Naive thymus-derived CD4-positive, alpha-beta T cell (primary cell): ENCODE results near the gene CNGA4. TPM values are rescaled to one million over a fixed set of nuclear protein-coding genes. Genes with fewer than 3 reads are reported as not detected.

Source experiments
- ATAC-seq: fragments of 150-1000 bp; cut with Tn5 transposase; 2 replicates; pipeline ENCODE4 v1.10.0; 2021; ENCODE audit warnings: mild to moderate bottlenecking, moderate library complexity
- CTCF ChIA-PET: fragments of 350-600 bp; sonication (Branson Sonifier 250); formaldehyde crosslinking; loops from one replicate; lab custom pipeline; 2021; ENCODE audit warnings: antibody characterized with exemption; lab: Charles Lee
- POLR2A ChIA-PET: fragments of 350-600 bp; sonication (Branson Sonifier 250); formaldehyde crosslinking; loops from one replicate; lab custom pipeline; 2021; ENCODE audit warnings: antibody characterized with exemption, inconsistent platforms; lab: Charles Lee
- DNase-seq, 9 donors: peaks; one replicate each; pipeline versions ENCODE4 v3.0.0 to v3.0.0-alpha.2; 2020 to 2022; ENCODE audit warnings: mixed read lengths in 1 of 9
- H3K27ac ChIP-seq: one replicate; pipeline ENCODE4 v1.7.0; 2013; ENCODE audit warnings: mild to moderate bottlenecking, low read depth, low read length, moderate library complexity
- H3K27me3 ChIP-seq, 2 donors: one replicate each; pipeline ENCODE4 v1.7.0; 2013; ENCODE audit warnings: low read length in 2 of 2, mild to moderate bottlenecking in 2 of 2, moderate library complexity in 2 of 2; ENCODE audit not compliant: control insufficient read depth in 2 of 2, insufficient read depth in 2 of 2
- H3K36me3 ChIP-seq, 3 experiments: 1 replicate in 2 of 3; 2 replicates in 1 of 3; pipeline ENCODE4 v1.7.0; 2013; ENCODE audit warnings: low read length in 3 of 3, mild to moderate bottlenecking in 3 of 3, moderate library complexity in 1 of 3; ENCODE audit not compliant: insufficient read depth in 3 of 3, control insufficient read depth in 2 of 3
- H3K4me1 ChIP-seq, 2 donors: one replicate each; pipeline ENCODE4 v1.7.0; 2013; ENCODE audit warnings: low read length in 2 of 2, mild to moderate bottlenecking in 2 of 2, moderate library complexity in 1 of 2; ENCODE audit not compliant: control insufficient read depth in 2 of 2, insufficient read depth in 2 of 2
- H3K4me3 ChIP-seq: 2 replicates; pipeline ENCODE4 v1.7.0; 2013; ENCODE audit warnings: mild to moderate bottlenecking, low read length
- H3K9me3 ChIP-seq, 3 experiments: 1 replicate in 2 of 3; 2 replicates in 1 of 3; pipeline ENCODE4 v1.7.0; 2013; ENCODE audit warnings: low read length in 3 of 3; ENCODE audit not compliant: control insufficient read depth in 2 of 3
- H3K27ac Mint-ChIP-seq, 9 donors: one replicate each; pipeline ENCODE4 v1.8.0; 2020 to 2022; ENCODE audit warnings: mixed read lengths in 9 of 9, mild to moderate bottlenecking in 8 of 9, moderate library complexity in 5 of 9, inconsistent platforms in 2 of 9
- H3K27me3 Mint-ChIP-seq, 5 donors: one replicate each; pipeline ENCODE4 v1.8.0; 2021 to 2022; ENCODE audit warnings: mixed read lengths in 5 of 5, mild to moderate bottlenecking in 1 of 5
- H3K36me3 Mint-ChIP-seq, 5 donors: one replicate each; pipeline ENCODE4 v1.8.0; 2020 to 2022; ENCODE audit warnings: mixed read lengths in 5 of 5, mild to moderate bottlenecking in 3 of 5, inconsistent platforms in 1 of 5
- H3K4me1 Mint-ChIP-seq, 7 donors: one replicate each; pipeline ENCODE4 v1.8.0; 2020 to 2022; ENCODE audit warnings: mixed read lengths in 7 of 7, mild to moderate bottlenecking in 3 of 7, inconsistent platforms in 1 of 7
- H3K4me3 Mint-ChIP-seq, 10 donors: one replicate each; pipeline ENCODE4 v1.8.0; 2020 to 2022; ENCODE audit warnings: mild to moderate bottlenecking in 10 of 10, mixed read lengths in 10 of 10, moderate library complexity in 6 of 10, inconsistent platforms in 2 of 10
- H3K9me3 Mint-ChIP-seq, 11 donors: one replicate each; pipeline ENCODE4 v1.8.0; 2020 to 2022; ENCODE audit warnings: mixed read lengths in 11 of 11, mild to moderate bottlenecking in 4 of 11, inconsistent platforms in 1 of 11, moderate library complexity in 1 of 11
- intact Hi-C, 2 donors: fragments of 100-400 bp; cut with micrococcal nuclease; formaldehyde crosslinking; loops; one replicate each; pipeline ENCODE4 v1.15.1; 2023
- polyA plus RNA-seq, 2 donors: library from polyadenylated mRNA; unstranded; fragments of 300-500 nt; fragmentation: Illumina TruSeq; gene quantifications; one replicate each; pipeline ENCODE4 v1.2.3, GENCODE V29; 2021
- total RNA-seq, 6 experiments: library from RNA in 5 of 6; stranded (reverse) in 5 of 6; gene quantifications; 1 replicate in 5 of 6; 2 replicates in 1 of 6; pipeline ENCODE4 v1.2.3 and lab custom pipeline; 2021 to 2026

Gene CNGA4
- total and polyA plus RNA-seq, 7 experiments from 2014 or later = 0.32 to 0.62 (median 0.37) TPM; not detected in 3

GRCh38 chr11:6200975-6201374 lies 37.9 kb upstream of the CNGA4 start:
- H3K4me3 Mint-ChIP-seq = peak overlapping the region in 1 of 10 donors; percentile 2
- intact Hi-C loops = no loop called here
- no peaks in the 10 kb centered on the region for H3K9me3 ChIP-seq
- H3K36me3 ChIP-seq = no peaks in the 10 kb centered on the region
- ChIA-PET POLR2A (interaction anchor here (0.6 kb wide), 1 partner anchor 12 kb away, joined by 3 read pairs; no protein-coding TSS in a partner anchor), CTCF (no interaction called here)
- peaks cover 0 to 2% (median 0%) of the 10 kb centered on the region in 11 donors for H3K9me3 Mint-ChIP-seq
- no peak for DNase-seq
- H3K4me1 ChIP-seq = peaks cover 0 to 28% of the 10 kb centered on the region in 2 donors
- no peaks in the 10 kb centered on the region for H3K27me3 ChIP-seq
- no peak overlapping the region for H3K4me3 ChIP-seq
- peaks cover 0 to 2% (median 0%) of the 10 kb centered on the region in 5 donors for H3K27me3 Mint-ChIP-seq
- no peak overlapping the region for H3K27ac ChIP-seq
- H3K36me3 Mint-ChIP-seq = peaks cover 0 to 18% (median 9%) of the 10 kb centered on the region in 5 donors
- ATAC-seq = peak; percentile 74
- H3K4me1 Mint-ChIP-seq = peaks cover 18 to 53% (median 33%) of the 10 kb centered on the region in 7 donors
- peak overlapping the region in 2 of 9 donors; percentile 4 to 77 for H3K27ac Mint-ChIP-seq

GRCh38 chr11:6201481-6201880 lies 37.4 kb upstream of the CNGA4 start:
- peaks cover 18 to 48% (median 32%) of the 10 kb centered on the region in 7 donors for H3K4me1 Mint-ChIP-seq
- H3K9me3 ChIP-seq = no peaks in the 10 kb centered on the region
- H3K4me1 ChIP-seq = peaks cover 0 to 28% of the 10 kb centered on the region in 2 donors
- no peak overlapping the region for H3K4me3 ChIP-seq
- peak; percentile 81 for ATAC-seq
- POLR2A ChIA-PET = interaction anchor here (0.6 kb wide), 1 partner anchor 11 kb away, joined by 3 read pairs; no protein-coding TSS in a partner anchor
- DNase-seq = no peak
- no peaks in the 10 kb centered on the region for H3K27me3 Mint-ChIP-seq
- H3K36me3 Mint-ChIP-seq = peaks cover 0 to 19% (median 9%) of the 10 kb centered on the region in 5 donors
- CTCF ChIA-PET = no interaction called here
- intact Hi-C loops = no loop called here
- no peak overlapping the region for H3K4me3 Mint-ChIP-seq
- H3K27ac ChIP-seq = no peak overlapping the region
- no peak overlapping the region for H3K27ac Mint-ChIP-seq
- H3K9me3 Mint-ChIP-seq = peaks cover 0 to 2% (median 0%) of the 10 kb centered on the region in 11 donors
- H3K27me3 ChIP-seq = no peaks in the 10 kb centered on the region
- no peaks in the 10 kb centered on the region for H3K36me3 ChIP-seq

GRCh38 chr11:6202041-6202440 lies 36.8 kb upstream of the CNGA4 start:
- intact Hi-C loops = no loop called here
- peaks cover 18 to 46% (median 29%) of the 10 kb centered on the region in 7 donors for H3K4me1 Mint-ChIP-seq
- no peak for ATAC-seq
- H3K4me3 ChIP-seq = no peak overlapping the region
- ChIA-PET CTCF (no interaction called here), POLR2A (no interaction called here)
- no peak overlapping the region for H3K27ac ChIP-seq
- H3K4me3 Mint-ChIP-seq = no peak overlapping the region
- no peaks in the 10 kb centered on the region for H3K27me3 Mint-ChIP-seq
- H3K9me3 ChIP-seq = no peaks in the 10 kb centered on the region
- DNase-seq = no peak
- peaks cover 0 to 2% (median 0%) of the 10 kb centered on the region in 11 donors for H3K9me3 Mint-ChIP-seq
- H3K36me3 Mint-ChIP-seq = peaks cover 0 to 23% (median 9%) of the 10 kb centered on the region in 5 donors
- H3K27me3 ChIP-seq = no peaks in the 10 kb centered on the region
- peaks cover 0 to 28% of the 10 kb centered on the region in 2 donors for H3K4me1 ChIP-seq
- no peak overlapping the region for H3K27ac Mint-ChIP-seq
- H3K36me3 ChIP-seq = no peaks in the 10 kb centered on the region

GRCh38 chr11:6203327-6203726 lies 35.6 kb upstream of the CNGA4 start:
- Mint-ChIP-seq H3K36me3 (peaks cover 0 to 29% (median 9%) of the 10 kb centered on the region in 5 donors), H3K4me1 (peaks cover 18 to 46% (median 29%) of the 10 kb centered on the region in 7 donors), H3K9me3 (peaks cover 0 to 2% (median 0%) of the 10 kb centered on the region in 11 donors), H3K27ac (peak overlapping the region in 6 of 9 donors; percentile 6 to 56 (median 12)), H3K27me3 (no peaks in the 10 kb centered on the region), H3K4me3 (peak overlapping the region in 1 of 10 donors; percentile 61)
- ATAC-seq (peak; percentile 28), DNase-seq (no peak)
- Histone ChIP-seq H3K27me3 (no peaks in the 10 kb centered on the region), H3K36me3 (no peaks in the 10 kb centered on the region), H3K9me3 (no peaks in the 10 kb centered on the region), H3K4me1 (peaks cover 0 to 28% of the 10 kb centered on the region in 2 donors), H3K27ac (no peak overlapping the region), H3K4me3 (no peak overlapping the region)
- ChIA-PET CTCF (no interaction called here), POLR2A (no interaction called here)
- intact Hi-C loops = no loop called here

- ATAC-seq (peak; percentile 18), DNase-seq (no peak)
- intact Hi-C loops = no loop called here
- Histone ChIP-seq H3K27me3 (no peaks in the 10 kb centered on the region), H3K27ac (no peak overlapping the region), H3K9me3 (no peaks in the 10 kb centered on the region), H3K4me3 (no peak overlapping the region), H3K4me1 (peaks cover 0 to 28% of the 10 kb centered on the region in 2 donors), H3K36me3 (peaks cover 0 to 3% (median 0%) of the 10 kb centered on the region in 3 experiments)
- H3K27ac Mint-ChIP-seq = peak overlapping the region in 2 of 9 donors; percentile 11 to 14
- no peaks in the 10 kb centered on the region for H3K27me3 Mint-ChIP-seq
- H3K36me3 Mint-ChIP-seq = peaks cover 6 to 35% (median 11%) of the 10 kb centered on the region in 5 donors
- peaks cover 0 to 2% (median 0%) of the 10 kb centered on the region in 11 donors for H3K9me3 Mint-ChIP-seq
- ChIA-PET POLR2A (no interaction called here), CTCF (no interaction called here)
- no peak overlapping the region for H3K4me3 Mint-ChIP-seq
- H3K4me1 Mint-ChIP-seq = peaks cover 18 to 46% (median 29%) of the 10 kb centered on the region in 7 donors
Measured at GRCh38 chr11:6204706-6205105, 34.2 kb upstream of the CNGA4 start.

- Histone ChIP-seq H3K36me3 (peaks cover 0 to 10% (median 0%) of the 10 kb centered on the region in 3 experiments), H3K27ac (no peak within 1 kb of the TSS), H3K27me3 (no peaks in the 10 kb centered on the region), H3K9me3 (no peaks in the 10 kb centered on the region), H3K4me3 (no peak within 1 kb of the TSS), H3K4me1 (peaks cover 0 to 28% of the 10 kb centered on the region in 2 donors)
- intact Hi-C loops = no loop called here
- Mint-ChIP-seq H3K4me3 (no peak within 1 kb of the TSS), H3K4me1 (peaks cover 18 to 46% (median 29%) of the 10 kb centered on the region in 7 donors), H3K27me3 (no peaks in the 10 kb centered on the region), H3K27ac (peak within 1 kb of the TSS in 3 of 9 donors; percentile 11 to 37 (median 14)), H3K36me3 (peaks cover 6 to 33% (median 11%) of the 10 kb centered on the region in 5 donors), H3K9me3 (peaks cover 0 to 2% (median 0%) of the 10 kb centered on the region in 11 donors)
- ChIA-PET CTCF (no interaction called here), POLR2A (no interaction called here)
- no peak for DNase-seq
- no peak for ATAC-seq
Measured at GRCh38 chr11:6205366-6205765, 33.5 kb upstream of the CNGA4 start, which contains the start of gene C11orf42. Gene C11orf42 (plus strand): TSS chr11:6205557. CDS start chr11:6205616, 59 bp downstream.
